Esophagus muscularis mucosa (tissue), 3 donors: ENCODE measurements around the gene TLR6.

Experiments used
- POLR2AphosphoS5 ChIP-seq, 2 donors: sonication (generic); formaldehyde crosslinking; IDR thresholded peaks; one replicate each; pipeline ENCODE4 v1.6.1; 2017; ENCODE audit warnings: antibody characterized with exemption in 2 of 2
- TF ChIP-seq, protein P1 (sequence below), 3 experiments: fragments of 200-600 bp in 2 of 3; fragments of 450-650 bp in 1 of 3; sonication (generic) in 2 of 3; IDR thresholded peaks; one replicate each; pipeline ENCODE4 v1.5.1; 2017 to 2019; ENCODE audit warnings: antibody characterized with exemption in 3 of 3, mild to moderate bottlenecking in 2 of 3, moderate library complexity in 1 of 3

DNA sequence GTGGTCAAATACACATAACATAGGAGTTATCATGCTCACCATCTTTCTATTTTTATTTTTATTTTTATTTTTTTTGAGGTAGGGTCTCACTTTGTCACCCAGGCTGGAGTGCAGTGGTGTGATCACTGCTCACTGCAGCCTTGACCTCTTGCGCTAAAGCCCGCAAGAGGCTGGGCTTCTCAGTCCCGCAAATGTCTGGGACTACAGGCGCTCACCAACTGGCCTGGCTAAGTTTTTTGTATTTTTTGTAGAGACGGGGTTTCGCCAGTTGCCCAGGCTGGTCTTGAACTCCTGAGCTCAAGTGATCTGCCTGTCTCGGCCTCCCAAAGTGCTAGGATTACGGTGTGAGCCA lies 73.5 kb downstream of the TLR6 start:
- TF ChIP-seq, protein P1, sequence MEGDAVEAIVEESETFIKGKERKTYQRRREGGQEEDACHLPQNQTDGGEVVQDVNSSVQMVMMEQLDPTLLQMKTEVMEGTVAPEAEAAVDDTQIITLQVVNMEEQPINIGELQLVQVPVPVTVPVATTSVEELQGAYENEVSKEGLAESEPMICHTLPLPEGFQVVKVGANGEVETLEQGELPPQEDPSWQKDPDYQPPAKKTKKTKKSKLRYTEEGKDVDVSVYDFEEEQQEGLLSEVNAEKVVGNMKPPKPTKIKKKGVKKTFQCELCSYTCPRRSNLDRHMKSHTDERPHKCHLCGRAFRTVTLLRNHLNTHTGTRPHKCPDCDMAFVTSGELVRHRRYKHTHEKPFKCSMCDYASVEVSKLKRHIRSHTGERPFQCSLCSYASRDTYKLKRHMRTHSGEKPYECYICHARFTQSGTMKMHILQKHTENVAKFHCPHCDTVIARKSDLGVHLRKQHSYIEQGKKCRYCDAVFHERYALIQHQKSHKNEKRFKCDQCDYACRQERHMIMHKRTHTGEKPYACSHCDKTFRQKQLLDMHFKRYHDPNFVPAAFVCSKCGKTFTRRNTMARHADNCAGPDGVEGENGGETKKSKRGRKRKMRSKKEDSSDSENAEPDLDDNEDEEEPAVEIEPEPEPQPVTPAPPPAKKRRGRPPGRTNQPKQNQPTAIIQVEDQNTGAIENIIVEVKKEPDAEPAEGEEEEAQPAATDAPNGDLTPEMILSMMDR (IDR thresholded peaks at IDR 0.05), result no peak
- TF ChIP-seq POLR2AphosphoS5 (IDR thresholded peaks at IDR 0.05), result no peak
